ENCODE results near the gene IRF2BPL.

The IRF2BPL gene

DNA sequence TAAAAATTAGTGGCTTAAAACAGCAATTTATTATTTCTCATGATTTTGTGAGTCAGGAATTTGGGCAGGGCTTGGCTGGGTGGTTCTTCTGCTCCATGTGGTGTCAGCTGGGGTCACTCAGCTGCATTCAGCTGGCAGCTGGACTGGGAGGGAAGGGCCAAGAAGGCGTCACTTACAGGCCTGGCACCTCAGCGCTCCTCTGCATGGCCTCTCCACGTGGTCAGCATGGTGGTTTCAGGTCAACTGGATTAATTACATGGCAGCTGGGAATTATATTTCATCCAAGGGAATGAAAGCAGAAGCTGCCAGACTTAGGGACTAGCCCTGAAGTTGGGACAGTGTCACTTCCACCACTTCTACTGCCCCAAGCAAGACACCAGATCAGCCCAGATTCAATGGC, 27.5 kb upstream of the IRF2BPL start:
- no peak overlapping the region for H3K4me3 ChIP-seq (ENCODE audit: low read depth, low read length)
- no peak for DNase-seq (ENCODE audit: low read depth)
- TF ChIP-seq, protein P1, sequence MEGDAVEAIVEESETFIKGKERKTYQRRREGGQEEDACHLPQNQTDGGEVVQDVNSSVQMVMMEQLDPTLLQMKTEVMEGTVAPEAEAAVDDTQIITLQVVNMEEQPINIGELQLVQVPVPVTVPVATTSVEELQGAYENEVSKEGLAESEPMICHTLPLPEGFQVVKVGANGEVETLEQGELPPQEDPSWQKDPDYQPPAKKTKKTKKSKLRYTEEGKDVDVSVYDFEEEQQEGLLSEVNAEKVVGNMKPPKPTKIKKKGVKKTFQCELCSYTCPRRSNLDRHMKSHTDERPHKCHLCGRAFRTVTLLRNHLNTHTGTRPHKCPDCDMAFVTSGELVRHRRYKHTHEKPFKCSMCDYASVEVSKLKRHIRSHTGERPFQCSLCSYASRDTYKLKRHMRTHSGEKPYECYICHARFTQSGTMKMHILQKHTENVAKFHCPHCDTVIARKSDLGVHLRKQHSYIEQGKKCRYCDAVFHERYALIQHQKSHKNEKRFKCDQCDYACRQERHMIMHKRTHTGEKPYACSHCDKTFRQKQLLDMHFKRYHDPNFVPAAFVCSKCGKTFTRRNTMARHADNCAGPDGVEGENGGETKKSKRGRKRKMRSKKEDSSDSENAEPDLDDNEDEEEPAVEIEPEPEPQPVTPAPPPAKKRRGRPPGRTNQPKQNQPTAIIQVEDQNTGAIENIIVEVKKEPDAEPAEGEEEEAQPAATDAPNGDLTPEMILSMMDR (IDR thresholded peaks at IDR 0.05; ENCODE audit: low read depth, low read length, missing control alignments): no peak
- in situ Hi-C loops (cut with HindIII; ENCODE audit: low sequenced_read_pairs): no loop called here

DNA sequence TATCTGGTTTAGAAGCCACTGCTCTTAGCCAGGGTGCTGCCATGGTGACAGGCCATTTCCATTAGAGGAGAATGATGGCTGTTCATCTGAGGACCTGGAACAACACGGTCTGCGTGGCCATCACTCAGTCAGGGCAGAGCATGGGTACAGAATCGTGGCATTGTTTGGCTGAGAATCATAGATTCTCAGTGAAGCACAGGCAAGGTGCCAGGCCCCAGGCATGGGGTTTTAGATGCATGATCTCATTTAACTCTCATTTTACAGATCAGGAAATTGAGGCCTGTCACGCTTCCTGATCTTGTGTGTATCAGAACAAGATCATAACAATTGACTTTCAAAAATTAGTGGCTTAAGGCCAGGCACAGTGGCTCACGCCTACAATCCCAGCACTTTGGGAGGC, 26.8 kb upstream of the IRF2BPL start:
- no peak for DNase-seq (ENCODE audit: low read depth)
- H3K4me3 ChIP-seq (ENCODE audit: low read depth, low read length): no peak overlapping the region
- in situ Hi-C loops (cut with HindIII; ENCODE audit: low sequenced_read_pairs): no loop called here
- TF ChIP-seq, protein P1 (IDR thresholded peaks at IDR 0.05; ENCODE audit: low read depth, low read length, missing control alignments): no peak

DNA sequence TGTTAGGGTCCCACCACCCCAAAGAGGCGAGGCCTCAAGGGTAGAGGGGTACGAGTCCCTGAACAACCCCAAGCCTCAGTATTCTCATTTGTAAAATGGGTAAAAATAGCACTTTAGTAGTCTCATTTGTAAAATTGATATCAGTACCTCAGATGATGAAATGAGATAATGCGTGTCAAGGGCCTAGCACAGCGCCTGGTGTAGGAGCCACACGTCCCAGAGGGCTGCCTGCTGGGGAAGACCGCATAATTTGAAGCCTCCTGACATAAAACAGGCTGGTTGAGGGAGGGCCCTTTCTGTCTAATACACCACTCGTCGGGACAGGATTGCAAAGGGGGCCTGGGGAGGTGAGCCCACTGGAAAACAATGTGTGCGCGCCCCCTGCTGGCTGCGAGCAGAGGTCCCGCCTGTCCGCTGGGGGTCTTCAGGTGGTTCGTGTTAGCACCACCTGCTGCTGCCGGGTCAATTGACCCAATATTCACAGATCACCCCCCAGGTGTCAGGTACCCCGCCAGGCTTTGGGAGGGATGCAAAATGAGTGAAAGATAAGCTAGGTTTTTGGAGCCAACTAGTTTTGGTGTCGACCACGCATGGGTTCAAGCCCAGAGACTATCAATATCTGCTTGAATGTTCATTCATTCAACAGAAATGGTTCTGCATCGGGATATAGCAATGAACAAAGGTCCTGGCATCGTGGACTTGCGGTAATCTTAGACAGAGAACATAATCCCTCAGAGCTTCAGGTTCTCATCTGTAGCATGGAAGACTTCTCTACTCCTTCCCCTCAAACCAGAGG, 24.7 kb upstream of the IRF2BPL start:
- H3K4me3 ChIP-seq (ENCODE audit: low read depth, low read length): no peak overlapping the region
- DNase-seq (ENCODE audit: low read depth): no peak
- in situ Hi-C loops (cut with HindIII; ENCODE audit: low sequenced_read_pairs): no loop called here
- TF ChIP-seq, protein P1 (IDR thresholded peaks at IDR 0.05; ENCODE audit: low read depth, low read length, missing control alignments): peak; percentile 82

- H3K4me3 ChIP-seq (ENCODE audit: low read depth, low read length): no peak overlapping the region
- TF ChIP-seq, protein P1 (IDR thresholded peaks at IDR 0.05; ENCODE audit: low read depth, low read length, missing control alignments): no peak
- no peak for DNase-seq (ENCODE audit: low read depth)
- in situ Hi-C loops (cut with HindIII; ENCODE audit: low sequenced_read_pairs): no loop called here
These were observed 24.0 kb upstream of the IRF2BPL start for GRCh38 chr14:77052281-77053044.

DNA sequence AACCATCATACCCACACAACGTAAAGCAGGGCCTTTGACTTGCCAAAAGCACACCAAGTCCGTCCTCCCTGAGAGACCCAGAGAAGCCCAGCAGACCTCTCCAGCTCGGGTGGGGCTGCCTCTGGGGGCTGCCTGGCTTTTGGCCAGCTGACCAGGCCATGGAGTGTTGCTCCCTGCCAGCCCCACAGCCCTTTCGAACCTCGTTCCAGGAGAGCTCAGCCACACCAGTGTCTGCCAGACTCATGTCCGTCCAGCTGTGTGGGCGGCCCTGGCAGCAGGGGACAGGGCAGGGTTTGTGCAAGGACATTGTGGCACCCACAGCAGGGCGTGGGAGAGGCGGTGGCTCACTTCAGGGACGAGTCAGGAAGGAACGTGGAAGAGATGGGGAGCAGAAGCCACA, 22.6 kb upstream of the IRF2BPL start:
- TF ChIP-seq, protein P1 (IDR thresholded peaks at IDR 0.05; ENCODE audit: low read depth, low read length, missing control alignments): no peak
- DNase-seq (ENCODE audit: low read depth): no peak
- no peak overlapping the region for H3K4me3 ChIP-seq (ENCODE audit: low read depth, low read length)
- in situ Hi-C loops (cut with HindIII; ENCODE audit: low sequenced_read_pairs): no loop called here

GRCh38 chr14:77046721-77047120, 18.2 kb upstream of the IRF2BPL start:
- TF ChIP-seq, protein P1 (IDR thresholded peaks at IDR 0.05; ENCODE audit: low read depth, low read length, missing control alignments): no peak
- no peak for DNase-seq (ENCODE audit: low read depth)
- in situ Hi-C loops (cut with HindIII; ENCODE audit: low sequenced_read_pairs): loop anchor here (10.0 kb wide), 1 partner anchor 92 kb away; no protein-coding TSS in a partner anchor
- H3K4me3 ChIP-seq (ENCODE audit: low read depth, low read length): no peak overlapping the region

Data from astrocyte of the cerebellum (primary cell).